Nephron (organoid): ENCODE measurements around the gene ARID3A.

Experiments
- H3K27ac Mint-ChIP-seq, 3 experiments: 2 replicates each; pipeline ENCODE4 v1.8.0; 2020; ENCODE audit warnings: mixed read lengths in 3 of 3, mild to moderate bottlenecking in 2 of 3, moderate library complexity in 1 of 3
- H3K27me3 Mint-ChIP-seq: 2 replicates; pipeline ENCODE4 v1.8.0; 2021; ENCODE audit warnings: low read depth, mild to moderate bottlenecking, moderate library complexity, mixed read lengths
- H3K36me3 Mint-ChIP-seq: 2 replicates; pipeline ENCODE4 v1.8.0; 2020; ENCODE audit warnings: low read depth, mixed read lengths
- H3K4me1 Mint-ChIP-seq: 2 replicates; pipeline ENCODE4 v1.8.0; 2020; ENCODE audit warnings: mixed read lengths
- H3K4me3 Mint-ChIP-seq, 3 experiments: 2 replicates each; pipeline ENCODE4 v1.8.0; 2020; ENCODE audit warnings: mild to moderate bottlenecking in 3 of 3, mixed read lengths in 3 of 3, moderate library complexity in 2 of 3
- H3K9me3 Mint-ChIP-seq: 2 replicates; pipeline ENCODE4 v1.8.0; 2020; ENCODE audit warnings: mixed read lengths
- CTCF ChIP-seq, 3 experiments: fragments of 200-600 bp; sonication (generic); IDR thresholded peaks; one replicate each; pipeline ENCODE4 v1.5.0; 2021; ENCODE audit warnings: antibody characterized with exemption in 3 of 3; ENCODE audit not compliant: unreplicated experiment in 3 of 3

The ARID3A gene

GRCh38 chr19:892243-892893, 33.5 kb upstream of the ARID3A start:
- Mint-ChIP-seq H3K4me1 (peaks cover 5% of the 10 kb centered on the region), H3K9me3 (no peaks in the 10 kb centered on the region), H3K27me3 (no peaks in the 10 kb centered on the region), H3K27ac (peak overlapping the region; percentile 95 to 100 (median 99)), H3K36me3 (peaks cover 19% of the 10 kb centered on the region), H3K4me3 (peak overlapping the region; percentile 91 to 94 (median 93))
- no peak for TF ChIP-seq CTCF (IDR thresholded peaks at IDR 0.05; ENCODE audit: unreplicated experiment in 3 of 3)

GRCh38 chr19:892894-893689, 32.7 kb upstream of the ARID3A start, which contains the start of the genes MED16 and RNU6-9:
Gene MED16 (minus strand): TSS chr19:893187. CDS start chr19:891131, 2,056 bp downstream.
Gene RNU6-9 (plus strand): TSS chr19:893484.
- Mint-ChIP-seq H3K36me3 (peaks cover 15% of the 10 kb centered on the region), H3K4me1 (peaks cover 5% of the 10 kb centered on the region), H3K4me3 (peak within 1 kb of the TSS; percentile 93 to 96 (median 96)), H3K9me3 (no peaks in the 10 kb centered on the region), H3K27ac (peak within 1 kb of the TSS; percentile 99 to 100 (median 100)), H3K27me3 (no peaks in the 10 kb centered on the region)
- no peak for TF ChIP-seq CTCF (IDR thresholded peaks at IDR 0.05; ENCODE audit: unreplicated experiment in 3 of 3)

- H3K36me3 Mint-ChIP-seq: peaks cover 9% of the 10 kb centered on the region
- no peaks in the 10 kb centered on the region for H3K9me3 Mint-ChIP-seq
- no peaks in the 10 kb centered on the region for H3K27me3 Mint-ChIP-seq
- H3K27ac Mint-ChIP-seq: no peak overlapping the region
- peaks cover 5% of the 10 kb centered on the region for H3K4me1 Mint-ChIP-seq
- no peak overlapping the region for H3K4me3 Mint-ChIP-seq
- no peak for TF ChIP-seq CTCF (IDR thresholded peaks at IDR 0.05; ENCODE audit: unreplicated experiment in 3 of 3)
Observed at GRCh38 chr19:896434-896833, 29.4 kb upstream of the ARID3A start.

GRCh38 chr19:896999-897398, 28.8 kb upstream of the ARID3A start:
- H3K4me3 Mint-ChIP-seq: no peak overlapping the region
- no peak for TF ChIP-seq CTCF (IDR thresholded peaks at IDR 0.05; ENCODE audit: unreplicated experiment in 3 of 3)
- H3K36me3 Mint-ChIP-seq: peaks cover 9% of the 10 kb centered on the region
- H3K9me3 Mint-ChIP-seq: no peaks in the 10 kb centered on the region
- no peak overlapping the region for H3K27ac Mint-ChIP-seq
- peaks cover 5% of the 10 kb centered on the region for H3K4me1 Mint-ChIP-seq
- H3K27me3 Mint-ChIP-seq: no peaks in the 10 kb centered on the region

GRCh38 chr19:897442-898039, 28.3 kb upstream of the ARID3A start:
- Mint-ChIP-seq H3K9me3 (no peaks in the 10 kb centered on the region), H3K4me1 (peaks cover 5% of the 10 kb centered on the region), H3K4me3 (no peak overlapping the region), H3K27ac (no peak overlapping the region), H3K36me3 (peaks cover 9% of the 10 kb centered on the region), H3K27me3 (no peaks in the 10 kb centered on the region)
- peak in 1 of 3 experiments; percentile 14 for TF ChIP-seq CTCF (IDR thresholded peaks at IDR 0.05; ENCODE audit: unreplicated experiment in 3 of 3)
